Neuronal stem cell (in vitro differentiated cells): Measurements from ENCODE around the gene LSP1.
A peak's percentile ranks its signal among the peaks of the same experiment; 100 is the strongest.

Experiments
- DNase-seq: peaks from one replicate; pipeline ENCODE4 v3.0.0-alpha.2; 2013; ENCODE audit warnings: low spot score
- H2AFZ ChIP-seq: one replicate; pipeline ENCODE4 v1.6.1; 2013; ENCODE audit warnings: mild to moderate bottlenecking, low read length, inconsistent platforms
- H2AK5ac ChIP-seq: 2 replicates; pipeline ENCODE4 v1.6.1; 2013; ENCODE audit warnings: low read depth, mild to moderate bottlenecking, inconsistent platforms, low read length, moderate library complexity, mixed read lengths
- H2BK120ac ChIP-seq: 2 replicates; pipeline ENCODE4 v1.6.1; 2013; ENCODE audit warnings: low read depth, mild to moderate bottlenecking, inconsistent platforms, low read length, moderate library complexity, mixed read lengths
- H2BK12ac ChIP-seq: one replicate; pipeline ENCODE4 v1.6.1; 2013; ENCODE audit warnings: low read length, inconsistent platforms
- H2BK15ac ChIP-seq: 2 replicates; pipeline ENCODE4 v1.6.1; 2013; ENCODE audit warnings: mild to moderate bottlenecking, low read length, inconsistent platforms, mixed read lengths
- H2BK5ac ChIP-seq: one replicate; pipeline ENCODE4 v1.6.1; 2013; ENCODE audit warnings: inconsistent platforms, mild to moderate bottlenecking, low read length, moderate library complexity
- H3K14ac ChIP-seq: one replicate; pipeline ENCODE4 v1.6.1; 2013; ENCODE audit warnings: low read length, inconsistent platforms
- H3K18ac ChIP-seq: 2 replicates; pipeline ENCODE4 v1.6.1; 2013; ENCODE audit warnings: low read length, inconsistent platforms
- H3K23ac ChIP-seq: 2 replicates; pipeline ENCODE4 v1.6.1; 2013; ENCODE audit warnings: low read depth, mild to moderate bottlenecking, mixed read lengths, low read length, inconsistent platforms; ENCODE audit not compliant: poor library complexity
- H3K27ac ChIP-seq: replicated peaks from 3 replicates; pipeline ENCODE4 v1.5.1; 2013; ENCODE audit warnings: low read length, inconsistent platforms
- H3K27me3 ChIP-seq, 3 experiments: 2 replicates each; pipeline ENCODE4 v1.6.1; 2013; ENCODE audit warnings: low read length in 3 of 3, mild to moderate bottlenecking in 2 of 3, inconsistent platforms in 1 of 3, low read depth in 1 of 3, mixed read lengths in 1 of 3, moderate library complexity in 1 of 3; ENCODE audit not compliant: control insufficient read depth in 3 of 3, insufficient read depth in 3 of 3
- H3K36me3 ChIP-seq, 2 donors: replicated peaks in 1 of 2; 2 replicates each; pipeline ENCODE4 v1.6.1; 2013; ENCODE audit warnings: low read length in 2 of 2; ENCODE audit not compliant: control insufficient read depth in 2 of 2, insufficient read depth in 2 of 2
- H3K4ac ChIP-seq: 2 replicates; pipeline ENCODE4 v1.6.1; 2013; ENCODE audit warnings: inconsistent platforms, mild to moderate bottlenecking, low read length, moderate library complexity
- H3K4me1 ChIP-seq, 2 donors: 1 replicate in 1 of 2; 2 replicates in 1 of 2; pipeline ENCODE4 v1.6.1; 2013; ENCODE audit warnings: low read length in 2 of 2, low read depth in 1 of 2; ENCODE audit not compliant: control insufficient read depth in 2 of 2, insufficient read depth in 1 of 2
- H3K4me2 ChIP-seq: one replicate; pipeline ENCODE4 v1.6.1; 2013; ENCODE audit warnings: mild to moderate bottlenecking, low read length, inconsistent platforms; ENCODE audit not compliant: insufficient read depth, poor library complexity, severe bottlenecking
- H3K4me3 ChIP-seq, 2 donors: 2 replicates each; pipeline ENCODE4 v1.5.1; 2013; ENCODE audit warnings: low read length in 2 of 2, mild to moderate bottlenecking in 2 of 2, inconsistent platforms in 1 of 2, moderate library complexity in 1 of 2
- H3K79me1 ChIP-seq: one replicate; pipeline ENCODE4 v1.6.1; 2013; ENCODE audit warnings: low read depth, mild to moderate bottlenecking, inconsistent platforms, low read length, moderate library complexity
- H3K9ac ChIP-seq: one replicate; pipeline ENCODE4 v1.6.1; 2013; ENCODE audit warnings: mild to moderate bottlenecking, low read depth, low read length, inconsistent platforms; ENCODE audit not compliant: poor library complexity
- H3K9me3 ChIP-seq, 2 donors: replicated peaks in 1 of 2; 2 replicates each; pipeline versions ENCODE3 to v1.6.1; 2013; ENCODE audit warnings: low read length in 2 of 2, mild to moderate bottlenecking in 2 of 2, inconsistent platforms in 1 of 2, low read depth in 1 of 2, mixed read lengths in 1 of 2, moderate library complexity in 1 of 2; ENCODE audit not compliant: control insufficient read depth in 2 of 2, insufficient read depth in 1 of 2
- H4K8ac ChIP-seq: one replicate; pipeline ENCODE4 v1.6.1; 2013; ENCODE audit warnings: low read depth, mild to moderate bottlenecking, inconsistent platforms, low read length, moderate library complexity
- H4K91ac ChIP-seq: one replicate; pipeline ENCODE4 v1.6.1; 2013; ENCODE audit warnings: low read length, low read depth, mild to moderate bottlenecking, inconsistent platforms; ENCODE audit not compliant: poor library complexity
- WGBS, 2 donors: extraction: QIAGEN DNeasy Blood & Tissue Kit; methylation state at CpG; one replicate each; pipeline ENCODE4 v1.1.7; 2013; ENCODE audit warnings: missing lambda C conversion rate in 2 of 2, mixed read lengths in 1 of 2; ENCODE audit not compliant: insufficient read length in 2 of 2, insufficient replicate concordance in 1 of 2; ENCODE audit errors: extremely low coverage in 2 of 2; 5-methylcytosine and 5-hydroxymethylcytosine counted together

LSP1 gene

DNA sequence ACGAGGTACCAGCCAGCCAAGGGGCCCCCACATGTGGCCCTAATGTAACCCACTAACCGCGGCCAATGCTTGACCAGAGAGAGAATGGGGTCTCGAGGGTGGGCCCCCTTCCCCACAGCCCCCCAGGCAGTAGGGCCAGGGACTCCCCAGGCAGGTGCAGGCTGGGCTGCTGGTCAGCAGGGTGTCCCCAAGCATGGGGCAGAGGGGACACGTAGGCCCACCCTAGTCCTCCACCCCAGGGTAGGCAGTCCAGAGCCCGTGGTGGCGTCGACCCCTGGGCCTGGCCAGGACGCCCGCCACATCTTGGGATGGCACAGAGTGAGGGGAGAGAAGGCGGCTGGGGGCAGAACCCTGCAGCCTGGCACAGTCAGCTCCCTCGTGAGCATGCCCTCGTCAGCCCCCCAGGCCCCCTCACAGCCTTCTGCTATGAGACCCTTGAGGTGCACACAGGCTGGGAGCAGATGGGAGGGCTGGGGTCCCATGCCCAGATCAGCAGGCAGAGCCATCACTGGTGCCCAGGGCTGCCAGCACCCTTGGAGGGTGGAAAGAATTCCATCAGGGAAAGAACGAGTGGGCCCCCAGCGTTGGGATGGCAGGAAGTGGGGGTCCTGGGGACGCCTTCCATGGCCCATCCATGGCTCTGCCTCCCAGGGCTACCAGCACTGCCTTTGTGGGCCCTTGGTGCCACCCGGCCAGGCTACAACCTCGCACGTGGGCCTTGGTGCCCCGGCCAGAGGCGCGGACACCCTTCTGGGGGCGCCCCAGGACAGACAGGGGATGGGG lies 72.7 kb downstream of the LSP1 start:
- no peak overlapping the region for H4K8ac ChIP-seq
- H3K4me2 ChIP-seq: no peak overlapping the region
- no peak overlapping the region for H3K9ac ChIP-seq
- no peak overlapping the region for H3K4me3 ChIP-seq
- H4K91ac ChIP-seq: no peak overlapping the region
- peaks cover 0 to 4% (median 0%) of the 10 kb centered on the region in 3 experiments for H3K27me3 ChIP-seq
- peak overlapping the region; percentile 82 for H2BK12ac ChIP-seq
- H3K27ac ChIP-seq: no peak overlapping the region
- peak overlapping the region; percentile 81 for H3K23ac ChIP-seq
- H2BK15ac ChIP-seq: peak overlapping the region; percentile 55
- no CpG with 5 or more reads among the region's 23 CpGs for WGBS, 2 donors
- DNase-seq: no peak
- H3K4ac ChIP-seq: peak overlapping the region; percentile 66
- H3K4me1 ChIP-seq: peaks cover 9 to 16% of the 10 kb centered on the region in 2 donors
- no peaks in the 10 kb centered on the region for H3K79me1 ChIP-seq
- H3K14ac ChIP-seq: no peak overlapping the region
- peak overlapping the region; percentile 35 for H3K18ac ChIP-seq
- H2AK5ac ChIP-seq: peak overlapping the region; percentile 98
- no peak overlapping the region for H2BK120ac ChIP-seq
- peak overlapping the region; percentile 66 for H2BK5ac ChIP-seq
- H3K9me3 ChIP-seq: no peaks in the 10 kb centered on the region
- H3K36me3 ChIP-seq: no peaks in the 10 kb centered on the region
- H2AFZ ChIP-seq: no peak overlapping the region

DNA sequence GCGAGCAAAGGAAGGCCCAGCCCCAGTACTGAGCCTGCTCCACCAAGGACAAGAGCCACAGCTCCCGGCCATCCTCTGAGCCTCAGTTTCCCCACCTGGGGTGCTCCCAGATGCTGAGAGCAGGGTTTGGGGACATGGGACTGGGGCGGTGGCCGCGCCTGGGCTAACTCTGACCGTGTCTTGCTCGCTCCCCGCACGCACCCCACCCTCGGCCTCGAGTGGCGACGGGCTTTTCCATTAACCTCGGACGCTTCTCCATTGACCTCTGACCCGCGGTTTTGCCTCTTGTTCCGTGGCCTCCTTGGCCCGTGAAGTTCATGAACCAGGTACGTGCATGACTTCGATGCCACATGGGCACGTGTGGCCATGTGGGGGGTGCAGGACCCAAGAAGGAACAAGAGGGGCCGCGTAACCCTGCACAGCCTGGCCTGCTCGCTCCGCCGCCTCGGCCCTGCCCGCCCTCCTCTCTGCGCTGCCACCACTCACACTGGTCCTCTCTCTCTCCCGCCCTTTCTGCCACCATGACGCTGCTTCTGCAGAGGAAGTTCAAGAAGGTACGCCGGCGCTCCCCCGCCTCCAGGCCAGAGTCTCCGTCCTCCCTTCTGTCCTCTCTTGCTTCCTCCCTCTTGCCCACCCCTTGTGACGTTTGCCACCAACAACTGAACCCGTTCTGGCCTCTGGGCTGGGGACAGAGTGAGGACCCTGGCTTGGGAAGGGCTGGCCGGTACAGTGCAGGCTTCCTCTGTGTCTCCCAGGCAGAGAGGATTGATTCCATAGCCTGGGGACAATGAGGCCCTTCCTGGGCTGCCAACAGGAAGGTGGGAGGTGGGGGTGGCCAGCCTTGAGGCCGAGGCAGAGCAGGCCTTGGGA lies 73.5 kb downstream of the LSP1 start:
- no peaks in the 10 kb centered on the region for H3K79me1 ChIP-seq
- H2BK15ac ChIP-seq: peak overlapping the region; percentile 97
- H2BK12ac ChIP-seq: peak overlapping the region; percentile 90
- no peak overlapping the region for H4K91ac ChIP-seq
- H2AFZ ChIP-seq: peak overlapping the region; percentile 93
- H3K4ac ChIP-seq: peak overlapping the region; percentile 89
- H2AK5ac ChIP-seq: peak overlapping the region; percentile 98
- peak overlapping the region; percentile 44 for H3K18ac ChIP-seq
- H3K4me3 ChIP-seq: no peak overlapping the region
- no peak overlapping the region for H3K27ac ChIP-seq
- H3K27me3 ChIP-seq: peaks cover 0 to 4% (median 0%) of the 10 kb centered on the region in 3 experiments
- no CpG with 5 or more reads among the region's 41 CpGs for WGBS, 2 donors
- H3K4me2 ChIP-seq: no peak overlapping the region
- H3K23ac ChIP-seq: peak overlapping the region; percentile 81
- H3K14ac ChIP-seq: peak overlapping the region; percentile 89
- H2BK120ac ChIP-seq: peak overlapping the region; percentile 87
- peaks cover 9 to 16% of the 10 kb centered on the region in 2 donors for H3K4me1 ChIP-seq
- H4K8ac ChIP-seq: peak overlapping the region; percentile 82
- DNase-seq: no peak
- no peaks in the 10 kb centered on the region for H3K9me3 ChIP-seq
- H3K9ac ChIP-seq: peak overlapping the region; percentile 77
- H3K36me3 ChIP-seq: no peaks in the 10 kb centered on the region
- H2BK5ac ChIP-seq: peak overlapping the region; percentile 75

DNA sequence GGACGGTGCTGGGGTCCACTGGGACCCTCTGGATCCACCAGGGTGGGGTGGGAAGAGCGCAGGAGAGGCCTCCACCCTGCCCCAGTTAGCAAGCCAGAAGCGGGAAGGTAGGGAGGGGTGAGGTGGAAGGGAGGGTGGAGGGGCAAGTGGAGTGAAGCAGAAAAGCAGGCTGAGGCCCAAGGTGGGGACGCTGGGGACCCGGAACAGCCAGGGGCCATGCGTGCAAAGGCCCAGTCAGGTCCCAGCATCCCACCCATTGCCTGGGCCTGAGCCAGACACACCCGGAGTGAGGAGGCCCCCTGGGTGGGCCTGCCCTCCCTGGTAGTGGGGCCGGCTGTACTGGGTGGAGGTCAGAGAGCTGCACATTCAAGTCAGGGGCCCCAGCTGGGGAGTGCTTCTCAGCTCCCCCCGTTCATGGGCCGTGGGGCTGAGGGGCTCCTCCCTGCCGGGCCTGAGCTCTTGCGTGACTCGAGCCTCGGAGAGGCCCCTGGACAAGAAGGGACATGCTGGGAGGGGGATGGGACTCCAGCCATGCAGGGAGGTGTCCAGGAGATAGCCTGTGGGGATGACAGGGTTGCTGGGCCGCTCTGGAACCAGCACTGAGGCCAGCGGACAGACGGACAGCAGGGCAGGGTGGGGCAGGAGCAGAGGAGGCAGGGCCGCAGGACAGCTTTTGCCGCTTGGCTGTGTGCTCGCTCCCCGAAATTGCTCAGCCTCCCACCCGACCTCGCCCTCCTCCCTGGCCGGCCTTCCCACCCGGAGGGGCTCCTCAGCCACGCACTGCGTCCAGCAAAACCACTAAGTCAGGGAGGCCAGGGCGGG lies 74.4 kb downstream of the LSP1 start:
- Histone ChIP-seq H2AK5ac (peak overlapping the region; percentile 98), H3K4me3 (no peak overlapping the region), H2BK120ac (peak overlapping the region; percentile 87), H2BK15ac (peak overlapping the region; percentile 97), H2BK12ac (peak overlapping the region; percentile 90), H3K4me1 (peaks cover 11 to 20% of the 10 kb centered on the region in 2 donors), H4K8ac (peak overlapping the region; percentile 82), H3K36me3 (no peaks in the 10 kb centered on the region), H3K4ac (peak overlapping the region; percentile 89), H2BK5ac (peak overlapping the region; percentile 75), H3K27me3 (no peaks in the 10 kb centered on the region), H3K9me3 (no peaks in the 10 kb centered on the region), H3K27ac (no peak overlapping the region), H3K9ac (peak overlapping the region; percentile 70), H2AFZ (peak overlapping the region; percentile 93), H3K14ac (peak overlapping the region; percentile 71), H3K4me2 (peak overlapping the region; percentile 11), H3K79me1 (no peaks in the 10 kb centered on the region), H4K91ac (no peak overlapping the region), H3K23ac (peak overlapping the region; percentile 65), H3K18ac (peak overlapping the region; percentile 44)
- no peak for DNase-seq
- WGBS, 2 donors: no CpG with 5 or more reads among the region's 28 CpGs
